SW480 (cell line): Measurements from ENCODE around the gene TRAPPC8.

Source experiments
- DNase-seq: peaks from one replicate; pipeline ENCODE4 v3.0.0-alpha.2; 2016; ENCODE audit warnings: low spot score

Gene TRAPPC8

GRCh38 chr18:31791817-31792579 is 150.9 kb downstream of the TRAPPC8 start:
- no peak for DNase-seq

GRCh38 chr18:31789409-31789808 is 153.5 kb downstream of the TRAPPC8 start:
- no peak for DNase-seq

- DNase-seq = no peak
Measured at GRCh38 chr18:31783059-31783458, 159.9 kb downstream of the TRAPPC8 start.
